GM12892 (cell line): ENCODE data around the gene PAN3.

Source experiments
- POLR2A ChIP-seq: IDR thresholded peaks from 2 replicates; pipeline ENCODE4 v1.6.1; 2011; ENCODE audit warnings: low read depth, low read length, control low read depth
- POLR2AphosphoS5 ChIP-seq: IDR thresholded peaks from 2 replicates; pipeline ENCODE4 v1.6.1; 2011; ENCODE audit warnings: low read depth, low read length, control low read depth

- TF ChIP-seq POLR2AphosphoS5 (no peak), POLR2A (no peak)
Measured at GRCh38 chr13:28326056-28326455, 187.7 kb downstream of the PAN3 start.
